H7 (cell line): Measurements from ENCODE around the gene TCF7L2. TPM values are rescaled to one million over a fixed set of nuclear protein-coding genes. Genes with fewer than 3 reads are reported as not detected.
"Not testable (repeated sequence)": the region's sequence is repeated elsewhere in the genome, so short reads cannot be mapped to it uniquely, and the experiment has no call there.

ENCODE experiments used
- DNase-seq: peaks from one replicate; pipeline ENCODE4 v3.0.0; 2012
- H3K27me3 ChIP-seq: 2 replicates; pipeline ENCODE4 v1.6.0; 2011; ENCODE audit warnings: mild to moderate bottlenecking, low read length; ENCODE audit not compliant: control insufficient read depth, insufficient read depth
- H3K36me3 ChIP-seq: replicated peaks from 2 replicates; pipeline ENCODE4 v1.5.1; 2011; ENCODE audit warnings: low read length; ENCODE audit not compliant: control insufficient read depth, insufficient read depth
- H3K4me3 ChIP-seq: 2 replicates; pipeline ENCODE4 v1.5.1; 2011; ENCODE audit warnings: low read depth, mild to moderate bottlenecking, control low read depth, low read length, moderate library complexity; ENCODE audit not compliant: insufficient read depth
- total RNA-seq: library from RNA; depleted of rRNA; stranded (reverse); fragments of >200 nt; shearing (Covaris generic); gene quantifications from 2 replicates; pipeline ENCODE4 v1.2.3, GENCODE V29; 2014

The TCF7L2 gene
- total RNA-seq, 1 experiment from 2014 or later: 10.1 TPM

DNA sequence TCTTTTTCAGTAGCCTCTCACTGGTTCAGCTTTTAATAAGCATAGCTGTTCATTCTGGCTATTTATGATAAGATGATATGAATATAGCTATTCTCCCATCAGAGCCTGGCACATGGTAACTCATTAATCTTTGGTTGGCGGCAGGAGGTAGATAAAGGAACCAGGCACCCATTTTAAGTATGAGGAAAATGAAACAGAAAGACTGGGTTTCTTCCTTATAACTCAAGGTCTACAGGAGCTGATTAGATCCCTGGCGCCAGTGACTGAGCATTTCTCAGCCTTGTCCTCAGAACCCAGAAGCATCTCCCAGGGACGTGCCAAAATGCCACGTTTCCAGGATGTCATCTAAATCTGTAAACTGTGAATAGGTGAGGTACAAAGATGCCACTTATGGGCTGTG is 141.9 kb downstream of the TCF7L2 start:
- H3K27me3 ChIP-seq: no peaks in the 10 kb centered on the region
- no peak for DNase-seq
- peaks cover 7% of the 10 kb centered on the region for H3K36me3 ChIP-seq
- H3K4me3 ChIP-seq: no peak overlapping the region

- H3K36me3 ChIP-seq: peaks cover 7% of the 10 kb centered on the region
- no peaks in the 10 kb centered on the region for H3K27me3 ChIP-seq
- no peak for DNase-seq
- H3K4me3 ChIP-seq: no peak overlapping the region
These were observed 143.4 kb downstream of the TCF7L2 start for GRCh38 chr10:113093188-113094113.

DNA sequence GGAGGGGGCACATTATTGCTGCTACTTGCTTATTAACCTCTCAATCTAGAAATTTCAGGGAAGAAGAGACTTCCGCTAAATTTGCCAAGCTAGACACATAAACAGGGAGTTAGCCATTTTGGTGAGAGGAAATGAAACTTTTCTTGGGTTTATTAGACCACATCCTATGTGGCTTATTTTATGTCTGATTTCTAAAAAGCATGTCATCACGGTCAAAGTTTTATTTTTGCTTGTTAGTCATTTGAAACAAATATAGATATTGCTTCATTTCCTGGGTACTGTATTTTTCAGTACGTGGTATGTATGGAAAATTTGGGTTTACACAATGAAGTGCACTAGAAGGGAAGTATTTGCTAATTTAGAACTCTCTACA is 144.1 kb downstream of the TCF7L2 start:
- H3K36me3 ChIP-seq: peaks cover 7% of the 10 kb centered on the region
- H3K27me3 ChIP-seq: no peaks in the 10 kb centered on the region
- DNase-seq: no peak
- H3K4me3 ChIP-seq: no peak overlapping the region

- DNase-seq: no peak
- no peaks in the 10 kb centered on the region for H3K27me3 ChIP-seq
- H3K36me3 ChIP-seq: peaks cover 4% of the 10 kb centered on the region
- no peak overlapping the region for H3K4me3 ChIP-seq
These were observed 145.5 kb downstream of the TCF7L2 start for GRCh38 chr10:113095419-113096127.

DNA sequence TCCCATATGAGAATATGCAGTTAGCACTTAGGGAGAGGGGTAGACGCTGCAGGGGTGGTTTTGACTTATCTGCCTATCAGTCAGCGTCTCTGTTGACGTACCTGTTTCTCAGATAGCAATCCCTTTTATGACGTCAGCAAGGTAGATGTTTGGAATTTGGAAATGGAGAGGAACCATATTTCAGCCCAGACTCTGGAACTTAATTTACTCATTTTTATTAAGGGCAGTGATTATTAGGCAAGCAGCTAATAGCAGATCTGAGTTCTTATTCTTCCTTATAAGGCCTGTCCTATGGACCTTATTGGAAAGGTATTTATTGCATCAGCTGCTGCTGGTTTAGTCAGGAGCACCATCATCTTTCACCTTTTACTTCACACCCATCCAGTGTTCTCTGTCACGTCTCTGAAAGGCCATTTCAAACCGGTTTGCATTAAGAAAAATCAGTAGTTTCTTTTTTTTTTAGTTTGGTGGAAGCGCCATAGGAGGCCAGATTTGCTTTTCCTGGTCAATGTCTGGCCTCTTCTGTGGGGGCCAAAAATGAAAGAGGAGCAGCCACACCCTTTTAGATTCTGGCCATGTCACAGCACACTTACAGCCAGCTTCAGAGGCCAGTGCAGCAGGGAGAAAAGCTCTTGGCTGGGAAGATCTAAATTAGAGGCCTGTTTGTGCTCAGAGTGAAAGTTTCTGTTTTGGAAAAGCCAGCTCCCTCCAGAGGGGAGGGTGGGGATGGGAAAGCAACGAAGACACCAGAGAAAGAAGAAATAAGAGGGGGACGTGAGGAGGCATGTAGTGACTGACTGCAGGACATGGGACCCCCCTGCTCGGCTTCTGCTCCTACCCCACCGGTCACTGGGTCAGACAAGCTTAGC is 146.3 kb downstream of the TCF7L2 start:
- peaks cover 4% of the 10 kb centered on the region for H3K36me3 ChIP-seq
- H3K4me3 ChIP-seq: no peak overlapping the region
- no peaks in the 10 kb centered on the region for H3K27me3 ChIP-seq
- DNase-seq: no peak

- peaks cover 3% of the 10 kb centered on the region for H3K36me3 ChIP-seq
- H3K27me3 ChIP-seq: no peaks in the 10 kb centered on the region
- H3K4me3 ChIP-seq: no peak overlapping the region
- no peak for DNase-seq
These were observed 147.0 kb downstream of the TCF7L2 start for GRCh38 chr10:113097036-113097435.

DNA sequence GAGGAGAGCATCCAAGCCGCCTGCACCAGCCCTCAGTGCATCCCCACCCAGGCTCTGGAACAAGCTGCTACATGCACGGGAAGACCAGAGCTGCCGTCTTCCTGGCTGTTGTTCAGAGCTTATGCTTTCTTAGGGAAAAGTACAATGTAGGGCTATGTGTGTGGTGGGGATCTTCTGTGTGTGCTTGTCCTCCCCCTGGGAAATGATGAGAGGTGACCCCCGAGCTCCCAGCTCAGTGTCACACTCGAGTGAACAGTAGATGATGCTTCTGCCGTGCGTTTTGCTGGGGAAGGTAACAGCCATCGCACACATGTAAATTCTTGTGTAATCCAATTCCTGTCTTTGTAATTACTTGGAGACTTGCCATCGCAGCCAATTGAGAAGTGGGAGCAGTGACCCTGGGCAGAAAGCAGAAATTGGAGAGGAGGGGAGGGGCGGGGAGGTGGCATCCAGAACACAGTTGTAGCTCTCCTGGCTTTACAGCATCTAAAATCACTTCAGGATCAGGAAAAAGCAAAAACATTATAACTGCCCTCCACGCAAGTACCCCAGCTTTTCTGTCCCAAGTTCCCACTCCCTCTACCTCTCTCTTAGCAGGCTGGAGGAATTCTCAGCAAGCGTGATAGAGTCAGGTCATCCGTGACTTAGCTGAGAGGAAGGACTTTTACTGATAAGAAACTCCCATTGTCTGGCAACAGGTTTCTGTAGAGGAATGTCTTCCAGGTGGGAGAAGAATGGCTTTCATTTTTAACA is 149.6 kb downstream of the TCF7L2 start:
- H3K36me3 ChIP-seq: no peaks in the 10 kb centered on the region; the same call in 1 of the 2 replicates
- no peaks in the 10 kb centered on the region for H3K27me3 ChIP-seq
- no peak for DNase-seq
- H3K4me3 ChIP-seq: no peak overlapping the region

- DNase-seq: no peak
- no peaks in the 10 kb centered on the region; the same call in 1 of the 2 replicates for H3K36me3 ChIP-seq
- no peaks in the 10 kb centered on the region for H3K27me3 ChIP-seq
- H3K4me3 ChIP-seq: no peak overlapping the region
These were observed 150.2 kb downstream of the TCF7L2 start for GRCh38 chr10:113100281-113100680.

- no peak for DNase-seq
- Histone ChIP-seq H3K36me3 (peaks cover 1% of the 10 kb centered on the region), H3K4me3 (no peak overlapping the region), H3K27me3 (no peaks in the 10 kb centered on the region)
These were observed 153.2 kb downstream of the TCF7L2 start for GRCh38 chr10:113103131-113103840.

GRCh38 chr10:113104047-113104446 is 154.0 kb downstream of the TCF7L2 start:
- Histone ChIP-seq H3K36me3 (peaks cover 1% of the 10 kb centered on the region), H3K27me3 (no peaks in the 10 kb centered on the region), H3K4me3 (no peak overlapping the region)
- no peak for DNase-seq

DNA sequence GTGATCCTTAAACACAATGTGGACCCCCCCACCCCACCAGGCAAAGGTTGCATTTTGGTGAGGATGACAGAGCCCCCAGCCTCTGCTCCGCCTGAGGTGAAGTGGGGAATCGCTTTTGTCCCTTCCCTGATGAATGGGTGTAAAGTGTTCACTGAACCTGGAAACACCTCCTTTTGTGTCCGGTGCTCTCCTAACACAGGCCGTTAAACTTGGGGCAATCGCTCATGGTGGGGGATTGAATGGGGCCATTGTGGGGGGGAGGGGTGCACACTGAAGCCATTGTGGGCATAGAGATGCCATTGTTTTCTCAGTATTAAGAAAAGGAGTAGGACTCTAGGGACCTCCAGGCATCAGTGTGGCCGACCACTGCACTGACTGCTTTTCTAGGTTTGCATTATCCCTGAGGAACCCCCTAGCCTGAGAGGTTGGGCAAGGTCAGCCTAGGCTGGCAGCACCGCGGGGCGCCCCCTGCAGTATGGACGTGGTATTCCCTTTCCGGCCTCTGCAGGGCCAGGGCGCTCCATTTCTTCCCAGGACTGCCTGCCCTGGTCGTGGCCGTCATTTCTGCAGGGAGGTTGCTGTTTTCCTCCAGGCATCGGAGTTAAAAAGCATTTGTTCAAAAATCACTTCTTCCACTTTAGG is 158.3 kb downstream of the TCF7L2 start:
- H3K36me3 ChIP-seq: peaks cover 1% of the 10 kb centered on the region
- peak; percentile 86 for DNase-seq
- H3K27me3 ChIP-seq: no peaks in the 10 kb centered on the region
- H3K4me3 ChIP-seq: no peak overlapping the region

DNA sequence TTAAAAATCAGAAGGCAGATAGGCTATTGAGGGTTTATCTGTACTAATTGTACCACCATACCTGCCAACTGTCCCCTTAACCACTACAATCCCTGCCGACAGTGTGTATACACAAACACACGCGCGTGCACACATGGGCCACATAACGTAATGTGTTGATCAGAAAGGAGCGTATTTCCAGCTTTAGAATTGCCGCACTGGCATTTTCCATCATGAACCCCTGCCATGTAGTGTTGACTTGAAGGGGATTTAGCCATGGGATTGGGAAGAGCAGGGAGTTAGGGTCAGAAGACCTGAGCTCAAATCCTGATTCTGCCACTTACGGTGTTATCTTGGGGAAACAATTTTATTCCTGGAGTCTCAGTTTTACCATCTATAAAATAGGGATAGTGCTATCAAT is 158.9 kb downstream of the TCF7L2 start:
- Histone ChIP-seq H3K36me3 (peaks cover 1% of the 10 kb centered on the region), H3K4me3 (no peak overlapping the region), H3K27me3 (no peaks in the 10 kb centered on the region)
- no peak for DNase-seq

- not testable (repeated sequence) for H3K27me3 ChIP-seq, DNase-seq, H3K4me3 ChIP-seq, H3K36me3 ChIP-seq
These were observed 159.4 kb downstream of the TCF7L2 start for GRCh38 chr10:113109482-113109881.
